Endothelial cell (in vitro differentiated cells): ENCODE measurements around the gene THRAP3. TPM values are rescaled to one million over a fixed set of nuclear protein-coding genes. Genes with fewer than 3 reads are reported as not detected.

Experiments used
- DNase-seq: peaks from one replicate; pipeline ENCODE4 v3.0.0; 2021; ENCODE audit warnings: low spot score
- H3K27ac Mint-ChIP-seq: one replicate; pipeline ENCODE4 v1.8.0; 2021; ENCODE audit warnings: mixed read lengths, inconsistent platforms; ENCODE audit not compliant: unreplicated experiment
- H3K27me3 Mint-ChIP-seq: one replicate; pipeline ENCODE4 v1.8.0; 2021; ENCODE audit warnings: mild to moderate bottlenecking, moderate library complexity, mixed read lengths, inconsistent platforms; ENCODE audit not compliant: unreplicated experiment
- H3K36me3 Mint-ChIP-seq: one replicate; pipeline ENCODE4 v1.8.0; 2021; ENCODE audit warnings: mild to moderate bottlenecking, low read depth, mixed read lengths, inconsistent platforms; ENCODE audit not compliant: unreplicated experiment
- H3K4me1 Mint-ChIP-seq: one replicate; pipeline ENCODE4 v1.8.0; 2021; ENCODE audit warnings: mild to moderate bottlenecking, mixed read lengths, inconsistent platforms; ENCODE audit not compliant: unreplicated experiment
- H3K4me3 Mint-ChIP-seq: one replicate; pipeline ENCODE4 v1.8.0; 2021; ENCODE audit warnings: mild to moderate bottlenecking, mixed read lengths, inconsistent platforms; ENCODE audit not compliant: unreplicated experiment
- H3K9me3 Mint-ChIP-seq: one replicate; pipeline ENCODE4 v1.8.0; 2021; ENCODE audit warnings: mixed read lengths, inconsistent platforms; ENCODE audit not compliant: unreplicated experiment
- total RNA-seq: library from RNA; stranded (reverse); fragmentation: NEBNext Ultra II Directional; extraction: Animal tissue kit (Norgen Biotek cat#: 25700); gene quantifications from one replicate; pipeline ENCODE4 v1.2.1, GENCODE V29; 2021; ENCODE audit not compliant: unreplicated experiment
- TF ChIP-seq, protein P1 (sequence below): fragments of 200-600 bp; sonication (generic); IDR thresholded peaks from one replicate; pipeline ENCODE4 v1.5.0; 2021; ENCODE audit warnings: antibody characterized with exemption; ENCODE audit not compliant: unreplicated experiment

THRAP3 gene
- total RNA-seq, 1 donor from 2014 or later, result 129 TPM

DNA sequence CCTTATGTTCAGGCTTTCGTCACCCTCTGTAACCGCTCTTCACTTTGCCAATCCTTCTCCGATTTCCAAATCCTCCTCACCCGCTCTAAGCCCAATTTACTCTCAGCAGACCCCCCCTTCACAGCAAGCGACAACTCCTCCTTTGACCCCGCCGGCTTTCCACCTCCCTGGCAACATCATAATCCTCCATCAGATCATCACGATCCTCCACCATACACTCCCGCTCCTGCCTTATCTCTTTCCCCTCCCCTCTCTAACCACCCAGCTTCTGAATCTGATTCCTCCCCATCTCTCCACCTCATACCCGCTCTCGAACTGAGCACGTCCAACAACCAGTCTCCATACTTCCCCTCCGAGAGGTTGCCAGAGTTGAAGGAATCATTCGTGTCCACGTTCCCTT, 106.7 kb downstream of the THRAP3 start:
- Mint-ChIP-seq H3K9me3 (no peaks in the 10 kb centered on the region), H3K27me3 (peaks cover 15% of the 10 kb centered on the region), H3K36me3 (no peaks in the 10 kb centered on the region), H3K4me1 (peaks cover 11% of the 10 kb centered on the region), H3K4me3 (no peak overlapping the region), H3K27ac (no peak overlapping the region)
- DNase-seq, result no peak
- TF ChIP-seq, protein P1, sequence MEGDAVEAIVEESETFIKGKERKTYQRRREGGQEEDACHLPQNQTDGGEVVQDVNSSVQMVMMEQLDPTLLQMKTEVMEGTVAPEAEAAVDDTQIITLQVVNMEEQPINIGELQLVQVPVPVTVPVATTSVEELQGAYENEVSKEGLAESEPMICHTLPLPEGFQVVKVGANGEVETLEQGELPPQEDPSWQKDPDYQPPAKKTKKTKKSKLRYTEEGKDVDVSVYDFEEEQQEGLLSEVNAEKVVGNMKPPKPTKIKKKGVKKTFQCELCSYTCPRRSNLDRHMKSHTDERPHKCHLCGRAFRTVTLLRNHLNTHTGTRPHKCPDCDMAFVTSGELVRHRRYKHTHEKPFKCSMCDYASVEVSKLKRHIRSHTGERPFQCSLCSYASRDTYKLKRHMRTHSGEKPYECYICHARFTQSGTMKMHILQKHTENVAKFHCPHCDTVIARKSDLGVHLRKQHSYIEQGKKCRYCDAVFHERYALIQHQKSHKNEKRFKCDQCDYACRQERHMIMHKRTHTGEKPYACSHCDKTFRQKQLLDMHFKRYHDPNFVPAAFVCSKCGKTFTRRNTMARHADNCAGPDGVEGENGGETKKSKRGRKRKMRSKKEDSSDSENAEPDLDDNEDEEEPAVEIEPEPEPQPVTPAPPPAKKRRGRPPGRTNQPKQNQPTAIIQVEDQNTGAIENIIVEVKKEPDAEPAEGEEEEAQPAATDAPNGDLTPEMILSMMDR, result no peak

DNA sequence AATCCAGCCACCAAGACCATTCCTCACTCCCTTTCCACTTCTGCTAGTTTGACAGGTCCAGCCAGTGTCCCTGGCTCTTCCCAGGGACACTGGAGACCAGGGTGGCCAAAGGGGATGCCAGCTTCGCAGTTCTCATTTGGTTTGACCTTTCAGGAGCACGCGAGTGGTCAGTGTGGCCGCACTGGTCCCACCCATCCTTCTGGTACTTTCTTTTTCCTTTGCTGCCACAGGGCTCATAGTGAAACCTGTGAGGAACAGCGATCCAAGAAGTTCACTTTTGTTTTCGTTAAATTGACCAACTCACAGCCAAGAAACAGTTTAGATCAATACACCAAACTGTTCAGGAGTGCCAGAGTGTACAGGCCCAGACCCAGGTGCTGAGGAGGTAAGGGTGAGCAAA, 113.6 kb downstream of the THRAP3 start:
- TF ChIP-seq, protein P1, result no peak
- peak overlapping the region; percentile 52 for H3K27ac Mint-ChIP-seq
- peaks cover 11% of the 10 kb centered on the region for H3K27me3 Mint-ChIP-seq
- H3K36me3 Mint-ChIP-seq, result peaks cover 14% of the 10 kb centered on the region
- peaks cover 31% of the 10 kb centered on the region for H3K4me1 Mint-ChIP-seq
- H3K9me3 Mint-ChIP-seq, result no peaks in the 10 kb centered on the region
- no peak for DNase-seq
- H3K4me3 Mint-ChIP-seq, result peak overlapping the region; percentile 47

DNA sequence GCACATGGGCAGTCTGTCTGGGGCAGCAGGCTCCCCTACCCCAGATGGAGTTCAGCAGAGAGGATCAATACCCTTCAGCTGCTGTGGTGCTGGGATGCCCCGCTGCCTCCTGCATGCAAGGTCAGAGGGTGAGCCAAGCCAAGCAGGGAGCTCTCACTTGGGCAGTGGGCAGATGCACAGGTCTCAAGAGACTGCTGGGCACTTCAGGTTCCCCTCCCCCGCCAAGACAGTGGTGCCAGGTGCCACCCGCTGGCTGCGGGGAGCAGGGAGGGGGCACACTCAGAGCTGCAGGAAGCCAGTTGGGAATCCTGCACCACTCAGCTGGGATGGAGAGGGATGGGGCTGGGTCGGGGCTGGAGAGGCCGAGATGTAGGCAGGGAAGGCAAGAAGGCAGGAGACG, 115.0 kb downstream of the THRAP3 start:
- TF ChIP-seq, protein P1, result no peak

DNA sequence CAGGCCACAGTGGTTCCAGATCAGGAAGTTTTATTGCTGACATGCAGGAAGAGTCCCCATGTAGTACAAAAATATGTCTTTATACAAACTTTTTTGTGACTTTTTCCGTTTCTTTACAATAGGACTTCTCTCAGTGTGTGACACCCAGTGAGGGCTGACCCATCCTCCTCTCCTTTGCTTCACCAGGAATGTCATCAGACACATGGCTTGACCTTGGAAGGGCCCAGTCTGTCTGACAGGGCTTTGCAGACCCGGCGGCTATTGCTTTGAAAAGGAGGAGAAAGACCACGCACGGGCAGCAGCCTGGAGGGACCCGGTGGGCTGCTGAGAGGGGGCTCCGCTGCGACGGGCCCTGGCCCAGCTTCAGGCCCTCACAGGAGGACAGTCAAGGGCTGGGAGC, 115.4 kb downstream of the THRAP3 start:
- Mint-ChIP-seq H3K4me3 (peak overlapping the region; percentile 42), H3K27ac (peak overlapping the region; percentile 61), H3K9me3 (no peaks in the 10 kb centered on the region), H3K4me1 (peaks cover 31% of the 10 kb centered on the region), H3K27me3 (peaks cover 11% of the 10 kb centered on the region), H3K36me3 (peaks cover 18% of the 10 kb centered on the region)
- TF ChIP-seq, protein P1, result no peak
- DNase-seq, result no peak

More for the DNA sequence above, 115.0 kb downstream of the THRAP3 start:
- Mint-ChIP-seq H3K27me3 (peaks cover 11% of the 10 kb centered on the region), H3K9me3 (no peaks in the 10 kb centered on the region), H3K27ac (peak overlapping the region; percentile 61), H3K36me3 (peaks cover 14% of the 10 kb centered on the region), H3K4me3 (peak overlapping the region; percentile 42), H3K4me1 (peaks cover 31% of the 10 kb centered on the region)
- DNase-seq, result no peak

DNA sequence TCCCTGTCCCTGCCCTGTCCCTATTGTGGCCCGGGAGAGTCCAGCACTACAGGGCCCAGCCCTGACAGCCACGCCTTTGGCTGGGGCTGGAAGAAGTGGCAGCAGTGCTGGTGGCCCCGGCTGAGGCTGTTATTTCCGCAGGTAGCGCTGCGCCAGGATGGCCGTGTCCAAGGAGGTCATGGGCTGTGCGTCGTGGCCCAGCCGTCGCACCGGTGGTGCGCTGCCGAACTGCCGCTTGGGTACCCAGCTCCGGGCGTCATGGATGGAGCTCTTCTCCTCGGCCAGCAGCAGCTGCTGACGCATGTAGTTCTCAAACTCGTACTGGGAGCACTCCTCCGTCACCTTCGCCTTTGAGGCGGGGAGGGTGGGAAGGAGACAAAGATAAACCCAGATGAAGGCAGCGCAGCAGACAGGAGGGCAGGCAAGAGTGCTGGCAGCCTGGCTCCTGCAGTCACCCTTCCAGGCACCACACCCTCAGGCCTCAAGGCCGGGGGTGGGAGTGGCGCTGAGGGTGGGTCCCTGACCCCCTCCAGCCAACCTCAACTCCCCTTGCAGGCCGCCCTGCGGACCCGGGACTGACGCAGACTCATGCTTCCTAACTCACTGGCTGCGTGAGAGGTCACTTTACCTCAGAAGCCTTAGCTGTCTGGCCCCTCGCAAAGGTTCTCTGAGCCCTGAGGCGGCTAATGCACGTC, 117.5 kb downstream of the THRAP3 start:
- H3K36me3 Mint-ChIP-seq, result peaks cover 23% of the 10 kb centered on the region
- no peaks in the 10 kb centered on the region for H3K9me3 Mint-ChIP-seq
- no peak overlapping the region for H3K27ac Mint-ChIP-seq
- peaks cover 28% of the 10 kb centered on the region for H3K4me1 Mint-ChIP-seq
- peaks cover 16% of the 10 kb centered on the region for H3K27me3 Mint-ChIP-seq
- TF ChIP-seq, protein P1, result no peak
- H3K4me3 Mint-ChIP-seq, result no peak overlapping the region
- no peak for DNase-seq
